PFSK-1 (cell line): ENCODE results near the gene SELENOW.

Source experiments
- FOXP2 ChIP-seq: optimal IDR thresholded peaks from 2 replicates; pipeline ENCODE3; 2011; ENCODE audit warnings: borderline replicate concordance, control low read depth, inconsistent platforms; ENCODE audit not compliant: insufficient read depth; ENCODE audit errors: extremely low read length, extremely low read depth
- POLR2AphosphoS5 ChIP-seq: IDR thresholded peaks from 2 replicates; pipeline ENCODE4 v1.6.1; 2012; ENCODE audit warnings: low read depth, mild to moderate bottlenecking, control low read depth, low read length, moderate library complexity
- SIN3A ChIP-seq: IDR thresholded peaks from 2 replicates; pipeline ENCODE4 v1.6.1; 2012; ENCODE audit warnings: mild to moderate bottlenecking, low read length, moderate library complexity, borderline replicate concordance; ENCODE audit not compliant: insufficient read depth
- TAF1 ChIP-seq: IDR thresholded peaks from 2 replicates; pipeline ENCODE4 v1.6.1; 2012; ENCODE audit warnings: low read length, control low read depth, borderline replicate concordance; ENCODE audit not compliant: insufficient read depth
- TF ChIP-seq, protein P1 (sequence below), 2 experiments: IDR thresholded peaks; 2 replicates each; pipeline versions ENCODE4 v1.6.1 to v1.8.0; 2011 to 2012; ENCODE audit warnings: low read depth in 2 of 2, low read length in 2 of 2, control low read depth in 1 of 2, inconsistent platforms in 1 of 2, mild to moderate bottlenecking in 1 of 2, moderate library complexity in 1 of 2; ENCODE audit not compliant: insufficient read depth in 1 of 2

Gene SELENOW

DNA sequence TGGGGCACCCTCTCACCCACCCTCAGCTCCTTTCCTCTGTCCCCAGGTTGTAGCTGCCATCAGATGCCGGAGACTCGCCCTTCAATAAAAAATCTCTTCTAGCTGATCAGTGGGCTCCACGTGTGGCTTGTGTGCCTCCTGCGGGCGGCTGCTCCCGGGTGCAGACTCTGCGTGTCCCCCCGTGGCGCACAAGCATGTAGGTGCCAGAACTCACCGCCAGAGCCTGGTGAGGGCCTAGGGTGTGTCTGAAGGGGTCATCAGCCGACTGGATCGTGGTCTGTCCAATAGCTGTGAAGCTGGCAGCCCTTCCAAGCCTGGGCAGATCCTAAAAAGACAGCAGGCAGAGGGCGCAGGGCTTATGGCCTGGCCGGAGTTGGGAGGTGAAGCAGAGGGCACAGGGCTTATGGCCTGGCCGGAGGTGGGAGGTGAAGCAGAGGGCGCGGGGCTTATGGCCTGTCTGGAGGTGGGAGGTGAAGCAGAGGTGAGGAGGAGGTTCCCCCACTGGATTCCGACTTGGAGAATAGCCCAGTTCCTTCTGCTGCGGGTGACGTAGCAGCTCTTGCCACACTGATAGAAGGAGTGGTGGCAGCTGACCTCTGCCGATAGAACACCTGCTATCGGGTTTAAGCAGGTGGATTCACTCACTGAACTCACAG lies 21.4 kb upstream of the SELENOW start:
- no peak for TF ChIP-seq SIN3A
- no peak for TF ChIP-seq FOXP2
- no peak for TF ChIP-seq POLR2AphosphoS5
- no peak for TF ChIP-seq TAF1
- TF ChIP-seq, protein P1, sequence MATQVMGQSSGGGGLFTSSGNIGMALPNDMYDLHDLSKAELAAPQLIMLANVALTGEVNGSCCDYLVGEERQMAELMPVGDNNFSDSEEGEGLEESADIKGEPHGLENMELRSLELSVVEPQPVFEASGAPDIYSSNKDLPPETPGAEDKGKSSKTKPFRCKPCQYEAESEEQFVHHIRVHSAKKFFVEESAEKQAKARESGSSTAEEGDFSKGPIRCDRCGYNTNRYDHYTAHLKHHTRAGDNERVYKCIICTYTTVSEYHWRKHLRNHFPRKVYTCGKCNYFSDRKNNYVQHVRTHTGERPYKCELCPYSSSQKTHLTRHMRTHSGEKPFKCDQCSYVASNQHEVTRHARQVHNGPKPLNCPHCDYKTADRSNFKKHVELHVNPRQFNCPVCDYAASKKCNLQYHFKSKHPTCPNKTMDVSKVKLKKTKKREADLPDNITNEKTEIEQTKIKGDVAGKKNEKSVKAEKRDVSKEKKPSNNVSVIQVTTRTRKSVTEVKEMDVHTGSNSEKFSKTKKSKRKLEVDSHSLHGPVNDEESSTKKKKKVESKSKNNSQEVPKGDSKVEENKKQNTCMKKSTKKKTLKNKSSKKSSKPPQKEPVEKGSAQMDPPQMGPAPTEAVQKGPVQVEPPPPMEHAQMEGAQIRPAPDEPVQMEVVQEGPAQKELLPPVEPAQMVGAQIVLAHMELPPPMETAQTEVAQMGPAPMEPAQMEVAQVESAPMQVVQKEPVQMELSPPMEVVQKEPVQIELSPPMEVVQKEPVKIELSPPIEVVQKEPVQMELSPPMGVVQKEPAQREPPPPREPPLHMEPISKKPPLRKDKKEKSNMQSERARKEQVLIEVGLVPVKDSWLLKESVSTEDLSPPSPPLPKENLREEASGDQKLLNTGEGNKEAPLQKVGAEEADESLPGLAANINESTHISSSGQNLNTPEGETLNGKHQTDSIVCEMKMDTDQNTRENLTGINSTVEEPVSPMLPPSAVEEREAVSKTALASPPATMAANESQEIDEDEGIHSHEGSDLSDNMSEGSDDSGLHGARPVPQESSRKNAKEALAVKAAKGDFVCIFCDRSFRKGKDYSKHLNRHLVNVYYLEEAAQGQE (IDR thresholded peaks at IDR 0.05; ENCODE audit: insufficient read depth in 1 of 2, low read depth in 2 of 2, low read length in 2 of 2), result no peak

DNA sequence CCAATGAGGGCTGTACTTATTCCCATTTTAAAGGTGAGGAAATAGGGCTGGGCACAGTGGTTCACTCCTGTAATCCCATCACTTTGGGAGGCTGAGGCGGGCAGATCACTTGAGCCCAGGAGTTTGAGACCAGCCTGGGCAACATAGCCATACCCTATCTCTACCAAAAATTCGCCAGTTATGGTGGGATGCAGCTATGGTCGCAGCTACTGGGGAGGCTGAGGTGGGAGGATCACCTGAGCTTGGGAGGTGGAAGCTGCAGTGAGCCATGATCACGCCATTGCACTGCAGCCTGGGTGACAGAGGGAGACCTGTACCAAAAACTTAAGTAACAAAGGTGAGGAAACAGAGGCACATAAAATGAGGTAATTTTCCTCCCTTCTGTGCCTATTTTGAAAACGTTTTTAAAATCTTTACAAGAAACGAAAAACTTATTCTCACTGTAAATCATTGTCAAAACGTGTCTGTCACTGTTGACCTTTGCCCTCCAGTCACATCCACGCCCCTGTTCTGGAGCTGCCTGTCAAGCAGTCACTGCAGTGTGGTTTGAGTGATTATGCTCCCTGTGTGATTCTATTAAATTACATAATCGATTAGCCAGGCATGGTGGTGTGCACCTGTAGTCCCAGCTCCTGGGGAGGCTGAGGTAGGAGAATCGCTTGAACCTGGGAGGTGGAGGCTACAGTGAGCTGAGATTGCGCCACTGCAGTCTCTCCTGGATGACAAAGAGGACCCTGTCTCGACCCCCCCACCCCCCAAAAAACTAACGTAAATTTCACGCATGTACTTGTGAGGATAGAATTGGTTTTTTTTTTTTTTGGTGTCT lies 20.7 kb upstream of the SELENOW start:
- TF ChIP-seq, protein P1 (IDR thresholded peaks at IDR 0.05; ENCODE audit: insufficient read depth in 1 of 2, low read depth in 2 of 2, low read length in 2 of 2), result no peak
- TF ChIP-seq POLR2AphosphoS5 (no peak), SIN3A (no peak), FOXP2 (no peak), TAF1 (no peak)

DNA sequence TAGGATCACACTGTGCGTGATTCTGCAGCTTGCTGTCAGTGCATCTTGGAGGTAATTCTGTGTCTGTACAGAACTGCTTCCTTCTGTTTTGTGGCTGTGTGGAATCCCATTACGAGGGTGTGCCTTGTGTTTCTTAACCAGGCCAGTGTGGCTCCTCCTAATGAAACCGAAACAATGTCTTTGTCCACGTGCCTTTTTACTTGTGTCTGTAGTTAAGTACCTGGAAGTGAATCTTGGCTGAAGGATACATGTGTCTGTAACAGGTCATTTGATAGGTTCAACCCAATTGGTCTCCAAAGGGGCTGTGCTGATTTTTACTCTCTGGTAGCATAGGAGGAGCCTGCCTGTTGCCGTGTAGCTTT lies 20.1 kb upstream of the SELENOW start:
- TF ChIP-seq SIN3A (no peak), POLR2AphosphoS5 (no peak), TAF1 (no peak), FOXP2 (no peak)
- TF ChIP-seq, protein P1 (IDR thresholded peaks at IDR 0.05; ENCODE audit: insufficient read depth in 1 of 2, low read depth in 2 of 2, low read length in 2 of 2), result no peak

DNA sequence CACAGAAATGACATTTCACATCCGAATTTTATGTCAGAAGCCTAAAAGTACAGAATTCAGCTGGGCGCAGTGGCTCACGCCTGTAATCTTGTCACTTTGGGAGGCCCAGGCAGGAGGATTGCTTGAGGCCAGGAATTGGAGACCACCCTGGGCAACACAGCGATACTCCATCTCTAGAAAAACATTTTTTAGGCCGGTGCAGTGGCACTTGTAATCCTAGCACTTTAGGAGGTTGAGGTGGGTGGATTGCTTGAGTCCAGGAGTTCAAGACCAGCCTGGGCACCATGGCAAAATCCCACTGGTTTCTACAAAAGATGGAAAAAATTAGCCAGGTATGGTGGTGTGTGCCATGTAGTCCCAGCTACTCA lies 17.9 kb upstream of the SELENOW start:
- TF ChIP-seq POLR2AphosphoS5, result no peak; the same call in 1 of the 2 replicates
- TF ChIP-seq TAF1, result no peak
- TF ChIP-seq, protein P1 (IDR thresholded peaks at IDR 0.05; ENCODE audit: insufficient read depth in 1 of 2, low read depth in 2 of 2, low read length in 2 of 2), result no peak
- TF ChIP-seq SIN3A, result no peak
- TF ChIP-seq FOXP2, result no peak
